HCT116 (cell line): ENCODE data around the gene HIGD1C. TPM values are rescaled to one million over a fixed set of nuclear protein-coding genes. Genes with fewer than 3 reads are reported as not detected.

Experiments used
- ATAC-seq: fragments of 200-7000 bp; cut with Tn5 transposase; 2 replicates; pipeline ENCODE4 v1.9.1; 2020; ENCODE audit warnings: mild to moderate bottlenecking, moderate library complexity
- BruUV-seq: library from RNA; stranded (reverse); fragments of 400-500 nt; replicated peaks from 2 replicates; lab custom pipeline; 2021; lab: Mats Ljungman, UMichigan
- CTCF ChIA-PET: fragments of 300-600 bp; sonication (Branson Sonifier 250); formaldehyde crosslinking; loops from one replicate; lab custom pipeline; 2021; ENCODE audit warnings: antibody characterized with exemption; lab: Charles Lee
- POLR2A ChIA-PET: fragments of 300-600, 350-600 bp; sonication (Branson Sonifier 250); formaldehyde crosslinking; loops from one replicate; lab custom pipeline; 2021; ENCODE audit warnings: antibody characterized with exemption; lab: Charles Lee
- RAD21 ChIA-PET, 2 experiments: fragments of 300-600 bp; sonication (Branson Sonifier 250); formaldehyde crosslinking; loops; one replicate each; lab custom pipeline; 2023; ENCODE audit warnings: low total read pairs in 2 of 2; ENCODE audit not compliant: uncharacterized antibody in 2 of 2, unreplicated experiment in 2 of 2, low non-redundant PET in 1 of 2; lab: Charles Lee
- DNase-seq: peaks from one replicate; pipeline ENCODE4 v3.0.0-alpha.2; 2010; ENCODE audit warnings: low read depth, low spot score
- H2AFZ ChIP-seq: fragments of 200-600 bp; shearing (Covaris generic), sonication (generic); 2 replicates; pipeline ENCODE4 v1.6.1; 2017; ENCODE audit warnings: low read depth, mixed run types, mixed read lengths, antibody characterized with exemption, low read length; ENCODE audit not compliant: poor library complexity, severe bottlenecking
- H3K27ac ChIP-seq: 2 replicates; pipeline ENCODE4 v1.5.1; 2012; ENCODE audit warnings: low read depth, low read length
- H3K27me3 ChIP-seq: fragments of 200-600 bp; sonication (generic); 2 replicates; pipeline ENCODE4 v1.6.1; 2016; ENCODE audit warnings: mixed run types, low read length, mixed read lengths; ENCODE audit not compliant: insufficient read depth
- H3K36me3 ChIP-seq, 2 experiments: fragments of 200-500 bp in 1 of 2; fragments of 200-600 bp in 1 of 2; sonication (Bioruptor generic) in 1 of 2; sonication (generic) in 1 of 2; 2 replicates each; pipeline versions ENCODE4 v1.5.1 to v1.6.1; 2014 to 2016; ENCODE audit warnings: low read length in 2 of 2, inconsistent platforms in 1 of 2, mixed read lengths in 1 of 2, mixed run types in 1 of 2; ENCODE audit not compliant: insufficient read depth in 2 of 2, control insufficient read depth in 1 of 2
- H3K4me1 ChIP-seq, 2 experiments: fragments of 200-600 bp in 1 of 2; sonication (generic) in 1 of 2; 2 replicates each; pipeline versions ENCODE4 v1.5.1 to v1.6.1; 2012 to 2017; ENCODE audit warnings: low read length in 2 of 2, inconsistent platforms in 1 of 2, mild to moderate bottlenecking in 1 of 2, mixed read lengths in 1 of 2, mixed run types in 1 of 2, moderate library complexity in 1 of 2; ENCODE audit not compliant: insufficient read depth in 2 of 2, control insufficient read depth in 1 of 2
- H3K4me2 ChIP-seq: fragments of 200-600 bp; sonication (generic); 2 replicates; pipeline ENCODE4 v1.6.1; 2017; ENCODE audit warnings: mixed run types, low read length, mixed read lengths
- H3K4me3 ChIP-seq, 2 experiments: fragments of 200-600 bp in 1 of 2; sonication (generic) in 1 of 2; replicated peaks in 1 of 2; 2 replicates each; pipeline ENCODE4 v1.5.1; 2011 to 2016; ENCODE audit warnings: low read length in 2 of 2, control low read depth in 1 of 2, low read depth in 1 of 2, mild to moderate bottlenecking in 1 of 2, mixed read lengths in 1 of 2, mixed run types in 1 of 2
- H3K79me2 ChIP-seq: fragments of 200-600 bp; sonication (generic); 2 replicates; pipeline ENCODE4 v1.6.1; 2017; ENCODE audit warnings: mild to moderate bottlenecking, mixed run types, low read length, moderate library complexity, mixed read lengths; ENCODE audit not compliant: insufficient read depth
- H3K9ac ChIP-seq: fragments of 200-600 bp; sonication (generic); 2 replicates; pipeline ENCODE4 v1.6.1; 2016; ENCODE audit warnings: low read length, mixed read lengths
- H3K9me2 ChIP-seq: fragments of 200-600 bp; sonication (generic), shearing (Covaris generic); 2 replicates; pipeline ENCODE4 v1.6.1; 2017; ENCODE audit warnings: mixed run types, mild to moderate bottlenecking, moderate library complexity; ENCODE audit not compliant: insufficient read depth
- H3K9me3 ChIP-seq, 2 experiments: fragments of 200-500 bp in 1 of 2; fragments of 200-600 bp in 1 of 2; sonication (Bioruptor generic) in 1 of 2; sonication (generic) in 1 of 2; 2 replicates each; pipeline ENCODE4 v1.6.1; 2014 to 2017; ENCODE audit warnings: low read length in 2 of 2, mixed read lengths in 2 of 2, inconsistent platforms in 1 of 2, low read depth in 1 of 2, mild to moderate bottlenecking in 1 of 2, mixed run types in 1 of 2, moderate library complexity in 1 of 2; ENCODE audit not compliant: control insufficient read depth in 1 of 2, insufficient read depth in 1 of 2
- H4K20me1 ChIP-seq: fragments of 200-600 bp; sonication (generic), shearing (Covaris generic); 2 replicates; pipeline ENCODE4 v1.6.1; 2017; ENCODE audit warnings: mixed run types, mild to moderate bottlenecking, moderate library complexity; ENCODE audit not compliant: insufficient read depth
- CBX3 ChIP-seq: IDR thresholded peaks from 2 replicates; pipeline ENCODE4 v1.6.1; 2012; ENCODE audit warnings: low read depth
- CEBPB ChIP-seq: IDR thresholded peaks from 2 replicates; pipeline ENCODE4 v1.6.1; 2012; ENCODE audit warnings: low read depth
- ELF1 ChIP-seq: IDR thresholded peaks from 2 replicates; pipeline ENCODE4 v1.6.1; 2012; ENCODE audit warnings: low read depth, borderline replicate concordance
- EZH2 ChIP-seq: fragments of 200-600 bp; sonication (generic); IDR thresholded peaks from 2 replicates; pipeline ENCODE4 v1.6.1; 2017; ENCODE audit warnings: antibody characterized with exemption, mixed run types
- FOSL1 ChIP-seq: IDR thresholded peaks from 2 replicates; pipeline ENCODE4 v1.6.1; 2012; ENCODE audit warnings: low read depth
- JUND ChIP-seq: IDR thresholded peaks from 2 replicates; pipeline ENCODE4 v1.6.1; 2012
- POLR2A ChIP-seq: IDR thresholded peaks from 2 replicates; pipeline ENCODE4 v1.7.0; 2011; ENCODE audit warnings: borderline replicate concordance; ENCODE audit not compliant: insufficient read depth, insufficient read length; ENCODE audit errors: extremely low read depth
- POLR2AphosphoS5 ChIP-seq: IDR thresholded peaks from 2 replicates; pipeline ENCODE4 v1.6.1; 2011; ENCODE audit warnings: mild to moderate bottlenecking, low read depth, low read length, moderate library complexity
- RAD21 ChIP-seq: IDR thresholded peaks from 2 replicates; pipeline ENCODE4 v1.6.1; 2012; ENCODE audit warnings: low read depth, mild to moderate bottlenecking
- REST ChIP-seq: IDR thresholded peaks from 2 replicates; pipeline ENCODE4 v1.6.1; 2012; ENCODE audit warnings: low read depth
- SP1 ChIP-seq: IDR thresholded peaks from 2 replicates; pipeline ENCODE4 v1.6.1; 2012; ENCODE audit warnings: low read depth
- SRF ChIP-seq: IDR thresholded peaks from 2 replicates; pipeline ENCODE4 v1.6.1; 2012; ENCODE audit warnings: low read depth
- TCF7L2 ChIP-seq: IDR thresholded peaks from 2 replicates; pipeline ENCODE4 v1.7.0; 2011; ENCODE audit warnings: borderline replicate concordance, inconsistent platforms; ENCODE audit not compliant: insufficient read depth, insufficient read length; ENCODE audit errors: extremely low read depth
- YY1 ChIP-seq: IDR thresholded peaks from 2 replicates; pipeline ENCODE4 v1.6.1; 2011; ENCODE audit warnings: low read length, low read depth, moderate library complexity, mild to moderate bottlenecking; ENCODE audit not compliant: insufficient replicate concordance; ENCODE audit errors: extremely low read depth
- ZBTB33 ChIP-seq: IDR thresholded peaks from 2 replicates; pipeline ENCODE4 v1.6.1; 2011; ENCODE audit warnings: mild to moderate bottlenecking, low read length, moderate library complexity; ENCODE audit not compliant: insufficient replicate concordance; ENCODE audit errors: extremely low read depth
- ZFX ChIP-seq: fragments of 450-650 bp; IDR thresholded peaks from 2 replicates; pipeline ENCODE4 v1.6.1; 2017
- ZNF274 ChIP-seq: fragments of 200-500 bp; sonication (Bioruptor generic); IDR thresholded peaks from 2 replicates; pipeline ENCODE4 v1.6.1; 2014; ENCODE audit warnings: mild to moderate bottlenecking, low read depth, low read length, inconsistent platforms
- intact Hi-C: fragments of 100-400 bp; cut with micrococcal nuclease; formaldehyde crosslinking; loops from 2 replicates; pipeline ENCODE4 v1.10.0; 2022
- total RNA-seq: library from RNA; stranded (reverse); gene quantifications from one replicate; pipeline ENCODE4 v1.2.1, GENCODE V29; 2021; ENCODE audit not compliant: unreplicated experiment
- TF ChIP-seq, protein P1 (sequence below): IDR thresholded peaks from 2 replicates; pipeline ENCODE4 v1.6.1; 2012
- TF ChIP-seq, protein P2 (sequence below): IDR thresholded peaks from 2 replicates; pipeline ENCODE4 v1.6.1; 2012
- TF ChIP-seq, protein P3 (sequence below), 3 experiments: fragments of 200-600 bp in 1 of 3; sonication (generic) in 1 of 3; IDR thresholded peaks in 2 of 3; conservative IDR thresholded peaks in 1 of 3; 2 replicates each; pipeline ENCODE4 v1.5.1; 2012 to 2017; ENCODE audit warnings: low read depth in 2 of 3, low read length in 2 of 3, antibody characterized with exemption in 1 of 3, borderline replicate concordance in 1 of 3, control low read depth in 1 of 3, mild to moderate bottlenecking in 1 of 3, mixed read lengths in 1 of 3, mixed run types in 1 of 3, moderate library complexity in 1 of 3; ENCODE audit not compliant: insufficient read depth in 1 of 3

HIGD1C gene
- total RNA-seq, 1 experiment from 2014 or later = not detected

DNA sequence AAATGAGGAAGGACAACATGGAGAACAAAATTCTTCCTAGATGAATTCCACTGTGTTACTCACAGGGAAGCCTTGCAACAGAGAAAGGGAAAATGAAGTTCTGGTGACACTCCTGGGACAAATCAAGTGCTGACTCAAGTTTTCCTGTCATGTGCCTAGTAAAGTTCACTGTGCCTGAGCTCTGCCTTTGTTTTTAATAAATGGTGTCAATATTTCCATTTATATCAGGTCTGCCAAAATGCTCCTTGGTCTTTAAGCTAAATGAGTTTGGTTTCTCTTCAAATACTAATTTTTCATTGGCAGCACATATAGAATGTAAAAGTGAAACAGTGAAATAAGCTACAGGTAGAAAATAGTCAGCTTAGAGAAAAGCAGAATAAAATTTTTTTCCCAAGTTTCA, 33.0 kb downstream of the HIGD1C start:
- Histone ChIP-seq H4K20me1 (no peaks in the 10 kb centered on the region), H3K9me3 (no peaks in the 10 kb centered on the region), H3K79me2 (no peaks in the 10 kb centered on the region), H3K9me2 (no peaks in the 10 kb centered on the region), H3K4me1 (peaks cover 0 to 6% of the 10 kb centered on the region in 2 experiments; a peak in 1 of 4 replicates), H2AFZ (no peak overlapping the region), H3K27me3 (no peaks in the 10 kb centered on the region), H3K9ac (no peak overlapping the region), H3K36me3 (peaks cover 5 to 7% of the 10 kb centered on the region in 2 experiments; a peak in 3 of 4 replicates), H3K27ac (peak overlapping the region; percentile 2; the same call in 1 of the 2 replicates), H3K4me3 (no peak overlapping the region), H3K4me2 (no peak overlapping the region)
- DNase-seq (peak; percentile 7), ATAC-seq (no peak)
- ChIA-PET RAD21 (no interaction called here), CTCF (interaction anchor here (1.4 to 3.2 kb wide), 3 partner anchors 159 to 356 kb away, joined by 4 to 31 read pairs (median 5); no protein-coding TSS in a partner anchor), POLR2A (interaction anchor here (1.2 kb wide), 1 partner anchor 220 kb away, joined by 3 read pairs; no protein-coding TSS in a partner anchor)
- intact Hi-C loops = no loop called here
- no TSS peak for BruUV-seq
- TF ChIP-seq CBX3 (peak; percentile 36; the same call in 1 of the 2 replicates), RAD21 (peak; percentile 10; the same call in 1 of the 2 replicates), EZH2 (no peak), FOSL1 (peak; percentile 58), ELF1 (no peak), ZNF274 (no peak), YY1 (no peak), POLR2A (no peak), SRF (no peak), ZBTB33 (no peak), SP1 (peak; percentile 30; the same call in 1 of the 2 replicates), TCF7L2 (no peak), REST (no peak), POLR2AphosphoS5 (no peak), ZFX (no peak), CEBPB (peak; percentile 63), JUND (peak; percentile 71)
- TF ChIP-seq, protein P1, sequence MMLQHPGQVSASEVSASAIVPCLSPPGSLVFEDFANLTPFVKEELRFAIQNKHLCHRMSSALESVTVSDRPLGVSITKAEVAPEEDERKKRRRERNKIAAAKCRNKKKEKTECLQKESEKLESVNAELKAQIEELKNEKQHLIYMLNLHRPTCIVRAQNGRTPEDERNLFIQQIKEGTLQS = no peak
- TF ChIP-seq, protein P2, sequence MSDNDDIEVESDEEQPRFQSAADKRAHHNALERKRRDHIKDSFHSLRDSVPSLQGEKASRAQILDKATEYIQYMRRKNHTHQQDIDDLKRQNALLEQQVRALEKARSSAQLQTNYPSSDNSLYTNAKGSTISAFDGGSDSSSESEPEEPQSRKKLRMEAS = no peak; the same call in 1 of the 2 replicates
- TF ChIP-seq, protein P3, sequence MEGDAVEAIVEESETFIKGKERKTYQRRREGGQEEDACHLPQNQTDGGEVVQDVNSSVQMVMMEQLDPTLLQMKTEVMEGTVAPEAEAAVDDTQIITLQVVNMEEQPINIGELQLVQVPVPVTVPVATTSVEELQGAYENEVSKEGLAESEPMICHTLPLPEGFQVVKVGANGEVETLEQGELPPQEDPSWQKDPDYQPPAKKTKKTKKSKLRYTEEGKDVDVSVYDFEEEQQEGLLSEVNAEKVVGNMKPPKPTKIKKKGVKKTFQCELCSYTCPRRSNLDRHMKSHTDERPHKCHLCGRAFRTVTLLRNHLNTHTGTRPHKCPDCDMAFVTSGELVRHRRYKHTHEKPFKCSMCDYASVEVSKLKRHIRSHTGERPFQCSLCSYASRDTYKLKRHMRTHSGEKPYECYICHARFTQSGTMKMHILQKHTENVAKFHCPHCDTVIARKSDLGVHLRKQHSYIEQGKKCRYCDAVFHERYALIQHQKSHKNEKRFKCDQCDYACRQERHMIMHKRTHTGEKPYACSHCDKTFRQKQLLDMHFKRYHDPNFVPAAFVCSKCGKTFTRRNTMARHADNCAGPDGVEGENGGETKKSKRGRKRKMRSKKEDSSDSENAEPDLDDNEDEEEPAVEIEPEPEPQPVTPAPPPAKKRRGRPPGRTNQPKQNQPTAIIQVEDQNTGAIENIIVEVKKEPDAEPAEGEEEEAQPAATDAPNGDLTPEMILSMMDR (IDR thresholded peaks at IDR 0.05 in 2 of 3, conservative IDR thresholded peaks at IDR 0.05 in 1 of 3; ENCODE audit: borderline replicate concordance in 1 of 3, insufficient read depth in 1 of 3, low read depth in 2 of 3, low read length in 2 of 3) = no peak
